Endothelial cell of umbilical vein (primary cell): ENCODE measurements around the gene CDCA5. TPM values are rescaled to one million over a fixed set of nuclear protein-coding genes. Genes with fewer than 3 reads are reported as not detected.

Experiments
- BruUV-seq: library from RNA; stranded (reverse); fragments of 400-500 nt; replicated peaks from 2 replicates; lab custom pipeline; 2021; lab: Mats Ljungman, UMichigan
- CTCF ChIA-PET: fragments of 300-600, 350-600 bp; sonication (Branson Sonifier 250); formaldehyde crosslinking; loops from one replicate; lab custom pipeline; 2021; ENCODE audit warnings: antibody characterized with exemption, inconsistent platforms; lab: Charles Lee
- POLR2A ChIA-PET: fragments of 300-600, 350-600 bp; sonication (Branson Sonifier 250); formaldehyde crosslinking; loops from one replicate; lab custom pipeline; 2021; ENCODE audit warnings: antibody characterized with exemption, inconsistent platforms; lab: Charles Lee
- DNase-seq: peaks from one replicate; pipeline ENCODE4 v3.0.0-alpha.2; 2011; ENCODE audit warnings: low read depth, low spot score
- FAIRE-seq: peaks from 2 replicates; lab custom pipeline; 2011; peaks lifted over from hg19 to GRCh38; lab: Jason Lieb, UNC
- H2AFZ ChIP-seq: 2 replicates; pipeline ENCODE4 v1.6.0; 2012; ENCODE audit warnings: low read depth, low read length, control low read depth, inconsistent platforms
- H3K27ac ChIP-seq: 2 replicates; pipeline ENCODE4 v1.5.1; 2011; ENCODE audit warnings: low read depth, mild to moderate bottlenecking, control low read depth, low read length, moderate library complexity; ENCODE audit not compliant: insufficient read depth
- H3K27me3 ChIP-seq, 2 experiments: 2 replicates each; pipeline versions ENCODE4 v1.6.0 to v1.6.1; 2011; ENCODE audit warnings: low read length in 2 of 2, mixed read lengths in 1 of 2; ENCODE audit not compliant: control insufficient read depth in 2 of 2, insufficient read depth in 2 of 2
- H3K36me3 ChIP-seq, 2 experiments: 2 replicates in 1 of 2; 3 replicates in 1 of 2; pipeline ENCODE4 v1.5.1; 2011; ENCODE audit warnings: low read length in 2 of 2, mild to moderate bottlenecking in 1 of 2, moderate library complexity in 1 of 2; ENCODE audit not compliant: control insufficient read depth in 2 of 2, insufficient read depth in 2 of 2; ENCODE audit errors: extremely low read depth in 1 of 2
- H3K4me1 ChIP-seq: 3 replicates; pipeline ENCODE4 v1.5.1; 2011; ENCODE audit warnings: mild to moderate bottlenecking, low read length; ENCODE audit not compliant: control insufficient read depth, insufficient read depth; ENCODE audit errors: extremely low read depth
- H3K4me2 ChIP-seq: 2 replicates; pipeline ENCODE4 v1.6.1; 2011; ENCODE audit warnings: low read length, control low read depth, mixed read lengths; ENCODE audit not compliant: insufficient read depth
- H3K4me3 ChIP-seq, 3 experiments: fragments of 200-600 bp in 1 of 3; sonication (generic), shearing (Covaris generic) in 1 of 3; replicated peaks in 1 of 3; 2 replicates each; pipeline ENCODE4 v1.5.1; 2011 to 2016; ENCODE audit warnings: control low read depth in 3 of 3, low read length in 3 of 3, mild to moderate bottlenecking in 2 of 3, inconsistent platforms in 1 of 3, low read depth in 1 of 3, moderate library complexity in 1 of 3; ENCODE audit not compliant: insufficient read depth in 1 of 3
- H3K79me2 ChIP-seq: 2 replicates; pipeline ENCODE4 v1.6.0; 2012; ENCODE audit warnings: low read length, inconsistent platforms; ENCODE audit not compliant: control insufficient read depth, insufficient read depth
- H3K9ac ChIP-seq: replicated peaks from 2 replicates; pipeline ENCODE3; 2011; ENCODE audit warnings: low read length, control low read depth; ENCODE audit not compliant: insufficient read depth; ENCODE audit errors: extremely low read depth
- H3K9me1 ChIP-seq: replicated peaks from 3 replicates; pipeline ENCODE4 v1.6.0; 2011; ENCODE audit warnings: mild to moderate bottlenecking, low read length; ENCODE audit not compliant: control insufficient read depth, insufficient read depth; ENCODE audit errors: extremely low read depth
- H3K9me3 ChIP-seq: replicated peaks from 2 replicates; pipeline ENCODE4 v1.5.1; 2012; ENCODE audit warnings: low read length, inconsistent platforms; ENCODE audit not compliant: control insufficient read depth, insufficient read depth
- H4K20me1 ChIP-seq: replicated peaks from 2 replicates; pipeline ENCODE3; 2011; ENCODE audit warnings: mild to moderate bottlenecking, low read length; ENCODE audit not compliant: control insufficient read depth, insufficient read depth; ENCODE audit errors: extremely low read depth
- FOS ChIP-seq: IDR thresholded peaks from 2 replicates; pipeline ENCODE4 v1.6.1; 2011; ENCODE audit warnings: mild to moderate bottlenecking, low read length, moderate library complexity, borderline replicate concordance; ENCODE audit not compliant: insufficient read depth
- GATA2 ChIP-seq: IDR thresholded peaks from 2 replicates; pipeline ENCODE4 v1.7.0; 2011; ENCODE audit warnings: low read depth, mild to moderate bottlenecking, moderate library complexity, mixed read lengths, low read length; ENCODE audit not compliant: insufficient read length, insufficient read depth
- MAX ChIP-seq: IDR thresholded peaks from 2 replicates; pipeline ENCODE4 v1.6.1; 2011; ENCODE audit not compliant: insufficient read depth, insufficient read length
- MYC ChIP-seq: IDR thresholded peaks from one replicate; pipeline ENCODE4 v1.6.1; 2011; ENCODE audit warnings: mild to moderate bottlenecking, low read depth, low read length
- POLR2A ChIP-seq: IDR thresholded peaks from 2 replicates; pipeline ENCODE4 v1.6.1; 2012; ENCODE audit warnings: low read depth, mild to moderate bottlenecking, control low read depth, low read length
- POLR2AphosphoS5 ChIP-seq: IDR thresholded peaks from 2 replicates; pipeline ENCODE4 v1.6.1; 2012; ENCODE audit warnings: low read depth, mild to moderate bottlenecking, control low read depth, low read length, moderate library complexity; ENCODE audit not compliant: insufficient read depth
- dilution Hi-C: fragments of 300-500 bp; cut with MboI; formaldehyde crosslinking; loops from one replicate; pipeline ENCODE4 v1.15.0; 2019; ENCODE audit warnings: low sequenced_read_pairs; ENCODE audit not compliant: extremely low pct_ligation_motif_present
- intact Hi-C: fragments of 100-400 bp; cut with micrococcal nuclease; formaldehyde crosslinking; loops from one replicate; pipeline ENCODE4 v1.10.0; 2022
- polyA plus RNA-seq, 4 experiments: library from polyadenylated mRNA; depleted of rRNA in 3 of 4; stranded (reverse) in 3 of 4; unstranded in 1 of 4; fragments of >200 nt; gene quantifications; 2 replicates each; pipeline versions ENCODE4 v1.2.1 to v1.2.3, GENCODE V29; 2011 to 2012; ENCODE audit warnings: missing spikeins in 1 of 4
- total RNA-seq: library from RNA; stranded (reverse); gene quantifications from 2 replicates; pipeline ENCODE4 v1.2.3, GENCODE V29; 2021

CDCA5 gene
- total and polyA plus RNA-seq, 2 donors (not counting 3 experiments of a cell fraction or from before 2014, with no cell fraction given) = 16.4 to 35.7 TPM

GRCh38 chr11:65095974-65096806 is 12.3 kb upstream of the CDCA5 start, which contains the start of gene VPS51:
Gene VPS51, plus strand, starts transcription at chr11:65096214. Its CDS starts 37 bp downstream, at chr11:65096251.
- peak within 1 kb of the TSS; percentile 99 for H2AFZ ChIP-seq
- no peaks in the 10 kb centered on the region for H3K27me3 ChIP-seq
- peak within 1 kb of the TSS; percentile 43 for H3K9ac ChIP-seq
- no peaks in the 10 kb centered on the region for H3K9me1 ChIP-seq
- BruUV-seq = TSS peak; percentile 95
- peak within 1 kb of the TSS; percentile 55 to 62 (median 56) for H3K4me3 ChIP-seq
- DNase-seq (peak; percentile 76), FAIRE-seq (peak; percentile 86)
- intact Hi-C loops (loop anchor here (1.0 to 5.0 kb wide), 4 partner anchors 12 to 84 kb away; partner anchors contain the start of genes ARL2, CDCA5, SNX15 and TM7SF2), dilution Hi-C loops (no loop called here)
- peak; percentile 44 for TF ChIP-seq MAX
- TF ChIP-seq MYC = peak; percentile 80
- no peak for TF ChIP-seq FOS
- TF ChIP-seq GATA2 = no peak
- peak; percentile 94 for TF ChIP-seq POLR2A
- TF ChIP-seq POLR2AphosphoS5 = peak; percentile 67
- no peaks in the 10 kb centered on the region for H4K20me1 ChIP-seq
- CTCF ChIA-PET = interaction anchor here (1.2 to 5.3 kb wide), 2 partner anchors 12 to 15 kb away, joined by 3 to 56 read pairs; partner anchors contain the start of gene TM7SF2
- H3K4me1 ChIP-seq = peaks cover 6% of the 10 kb centered on the region
- POLR2A ChIA-PET = interaction anchor here (2.0 to 2.4 kb wide), 2 partner anchors 14 to 20 kb away, joined by 5 to 6 read pairs; no protein-coding TSS in a partner anchor
- peaks cover 8% of the 10 kb centered on the region for H3K79me2 ChIP-seq
- peak within 1 kb of the TSS; percentile 67 for H3K4me2 ChIP-seq
- no peaks in the 10 kb centered on the region for H3K9me3 ChIP-seq
- peak within 1 kb of the TSS; percentile 46 for H3K27ac ChIP-seq
- no peaks in the 10 kb centered on the region for H3K36me3 ChIP-seq
